Measurements from ENCODE around the gene CRK. TPM values are rescaled to one million over a fixed set of nuclear protein-coding genes. Genes with fewer than 3 reads are reported as not detected.
A peak's percentile ranks its signal among the peaks of the same experiment; 100 is the strongest.
"Not testable (repeated sequence)": the region's sequence is repeated elsewhere in the genome, so short reads cannot be mapped to it uniquely, and the experiment has no call there.

The CRK gene
- total RNA-seq, 1 donor from 2014 or later, result 36.0 TPM

GRCh38 chr17:1402262-1402586 is 53.8 kb downstream of the CRK start:
- intact Hi-C loops (cut with DNase I), result no loop called here
- ATAC-seq (ENCODE audit: poor library complexity) (no peak), DNase-seq (no peak)

DNA sequence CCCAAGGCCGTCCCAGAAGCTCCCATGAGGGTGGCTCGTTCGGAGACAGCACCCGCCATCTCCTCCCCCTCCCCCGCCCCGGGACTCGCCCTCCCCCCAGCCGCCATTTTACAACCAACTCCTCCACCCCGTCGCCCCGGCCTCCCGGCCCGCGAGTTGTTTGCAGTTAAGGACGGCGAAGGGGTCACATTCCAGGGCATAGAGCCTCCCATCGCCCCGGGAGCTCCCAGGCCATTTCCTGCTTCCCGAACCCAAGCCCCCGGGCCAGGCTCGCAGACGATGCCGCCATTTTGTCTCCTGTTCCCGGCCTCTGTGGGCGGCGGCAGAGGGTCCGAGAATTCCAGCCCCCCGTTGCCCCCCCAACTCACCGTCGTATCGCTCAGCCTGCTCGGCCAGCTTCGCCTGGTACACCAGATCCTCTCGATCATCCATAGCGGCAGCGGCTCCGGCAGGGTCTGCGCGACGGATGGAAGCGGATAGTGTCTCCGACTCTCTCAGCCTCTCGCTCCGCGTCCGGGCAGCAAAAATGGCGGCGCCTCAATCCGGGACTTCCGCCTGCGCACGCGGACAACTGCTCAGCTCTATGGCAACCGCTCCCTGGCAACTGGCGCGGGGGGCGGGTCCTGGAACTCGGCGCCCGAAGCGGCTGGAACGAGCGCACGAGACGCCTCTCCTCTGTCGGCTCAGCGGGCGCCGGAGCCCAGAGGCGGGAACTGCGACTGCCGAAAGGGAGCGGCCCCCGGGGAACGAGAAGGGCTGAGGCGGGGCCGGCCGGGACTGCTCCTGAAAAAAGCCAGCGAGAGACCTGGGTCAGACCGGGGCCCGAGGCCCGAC is 56.1 kb downstream of the CRK start, which contains the start of gene YWHAE:
TSS of gene YWHAE (minus strand) at position 544 of the 834 bp plus-strand sequence. CDS start at position 432, 112 bp downstream.
- ATAC-seq (ENCODE audit: poor library complexity), result peak; percentile 98
- intact Hi-C loops (cut with DNase I), result no loop called here
- DNase-seq, result peak; percentile 99

GRCh38 chr17:1398931-1399678 is 56.9 kb downstream of the CRK start:
- no peak for DNase-seq
- intact Hi-C loops (cut with DNase I), result no loop called here
- ATAC-seq (ENCODE audit: poor library complexity), result peak; percentile 51

- DNase-seq, result no peak
- intact Hi-C loops (cut with DNase I), result no loop called here
- no peak for ATAC-seq (ENCODE audit: poor library complexity)
Observed at GRCh38 chr17:1398028-1398427, 58.0 kb downstream of the CRK start.

- intact Hi-C loops (cut with DNase I); DNase-seq: not testable (repeated sequence)
Observed at GRCh38 chr17:1395876-1396665, 60.0 kb downstream of the CRK start.

DNA sequence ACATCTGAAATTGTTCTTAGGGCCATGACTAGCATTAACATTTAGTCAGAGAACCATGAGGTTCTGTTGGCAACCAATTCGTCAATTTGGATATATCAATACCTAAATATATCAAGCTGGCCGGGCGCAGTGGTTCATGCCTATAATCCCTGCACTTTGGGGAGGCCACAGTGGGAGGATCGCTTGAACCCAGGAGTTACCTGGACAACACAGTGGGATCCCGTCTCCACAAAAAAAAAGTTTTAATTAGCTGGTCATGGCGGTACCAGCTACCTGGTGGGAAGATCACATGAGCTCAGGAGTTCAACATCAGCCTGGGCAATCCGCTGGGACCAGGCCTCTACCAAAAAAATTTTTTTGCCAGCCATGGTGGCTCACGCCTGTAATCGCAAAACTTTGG is 64.5 kb downstream of the CRK start:
- DNase-seq, result no peak
- ATAC-seq (ENCODE audit: poor library complexity), result no peak
- intact Hi-C loops (cut with DNase I), result no loop called here

More at GRCh38 chr17:1395876-1396665, 60.0 kb downstream of the CRK start:
- ATAC-seq (ENCODE audit: poor library complexity), result not testable (repeated sequence)

DNA sequence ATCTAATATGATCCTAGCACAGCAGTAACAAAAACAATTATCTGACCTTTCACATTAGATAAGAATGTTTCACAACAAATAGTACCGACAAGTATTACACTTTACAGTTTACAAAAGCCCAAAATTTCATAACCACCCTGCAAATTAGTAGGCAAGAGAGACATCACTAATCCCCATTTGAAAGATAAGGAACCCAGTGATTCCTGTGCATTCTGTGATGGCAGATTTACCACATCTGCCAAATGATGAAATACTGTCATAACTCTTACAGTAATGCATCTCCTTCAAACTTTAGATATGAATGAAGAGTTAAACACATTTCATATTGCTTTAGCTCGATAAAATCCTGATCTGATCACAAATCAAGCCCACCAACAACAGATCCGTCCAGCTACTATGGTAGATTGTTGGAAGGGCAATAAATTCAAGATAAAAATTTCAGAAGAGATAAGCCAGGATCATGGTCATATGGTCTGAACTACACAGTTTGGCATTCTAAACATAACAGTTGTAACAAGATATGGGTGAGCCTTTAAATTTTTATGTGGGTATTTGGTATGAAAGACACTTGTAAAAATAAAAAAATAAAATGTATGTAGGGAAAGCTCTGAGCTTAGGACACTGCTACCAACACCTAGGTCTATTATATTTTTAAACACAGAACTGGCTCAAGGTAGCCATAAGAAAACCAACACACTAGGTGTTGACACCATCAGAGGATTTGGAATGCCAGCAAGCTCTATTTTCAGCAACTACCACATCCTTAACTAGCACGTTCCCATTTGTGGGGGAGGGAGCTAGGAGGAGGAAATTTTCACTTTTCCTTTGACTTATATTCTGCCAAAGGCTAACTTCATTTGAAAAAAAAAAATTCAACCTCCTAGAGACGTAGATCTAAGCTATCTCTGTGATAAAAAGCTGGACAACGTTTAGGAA is 65.3 kb downstream of the CRK start:
- ATAC-seq (ENCODE audit: poor library complexity) (peak; percentile 82), DNase-seq (no peak)
- intact Hi-C loops (cut with DNase I), result no loop called here

GRCh38 chr17:1387490-1388227 is 68.4 kb downstream of the CRK start:
- intact Hi-C loops (cut with DNase I); DNase-seq; ATAC-seq (ENCODE audit: poor library complexity): not testable (repeated sequence)

GRCh38 chr17:1386675-1387190 is 69.3 kb downstream of the CRK start:
- ATAC-seq (ENCODE audit: poor library complexity); intact Hi-C loops (cut with DNase I); DNase-seq: not testable (repeated sequence)

GRCh38 chr17:1386265-1386664 is 69.8 kb downstream of the CRK start:
- ATAC-seq (ENCODE audit: poor library complexity) (no peak), DNase-seq (no peak)
- intact Hi-C loops (cut with DNase I), result no loop called here

DNA sequence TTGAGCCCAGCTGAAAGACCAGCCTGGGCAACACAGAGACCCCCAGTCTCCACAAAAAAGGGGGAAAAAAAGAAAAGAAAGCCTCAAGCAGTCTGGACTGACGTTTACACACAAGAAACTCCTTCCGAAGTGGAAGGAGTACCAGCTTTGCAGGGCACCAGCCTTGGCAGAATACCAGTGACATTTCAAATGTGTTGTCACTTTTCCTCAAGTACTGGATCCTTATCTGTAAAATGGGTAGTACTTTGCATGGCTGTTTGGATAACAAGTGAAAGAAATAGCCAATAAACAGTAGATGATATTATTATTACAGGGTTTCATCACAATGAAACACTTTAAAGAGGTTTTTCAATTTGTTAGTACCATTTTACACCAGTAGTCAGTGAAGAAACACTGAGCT is 70.2 kb downstream of the CRK start:
- intact Hi-C loops (cut with DNase I), result no loop called here
- ATAC-seq (ENCODE audit: poor library complexity), result peak; percentile 18
- no peak for DNase-seq

DNA sequence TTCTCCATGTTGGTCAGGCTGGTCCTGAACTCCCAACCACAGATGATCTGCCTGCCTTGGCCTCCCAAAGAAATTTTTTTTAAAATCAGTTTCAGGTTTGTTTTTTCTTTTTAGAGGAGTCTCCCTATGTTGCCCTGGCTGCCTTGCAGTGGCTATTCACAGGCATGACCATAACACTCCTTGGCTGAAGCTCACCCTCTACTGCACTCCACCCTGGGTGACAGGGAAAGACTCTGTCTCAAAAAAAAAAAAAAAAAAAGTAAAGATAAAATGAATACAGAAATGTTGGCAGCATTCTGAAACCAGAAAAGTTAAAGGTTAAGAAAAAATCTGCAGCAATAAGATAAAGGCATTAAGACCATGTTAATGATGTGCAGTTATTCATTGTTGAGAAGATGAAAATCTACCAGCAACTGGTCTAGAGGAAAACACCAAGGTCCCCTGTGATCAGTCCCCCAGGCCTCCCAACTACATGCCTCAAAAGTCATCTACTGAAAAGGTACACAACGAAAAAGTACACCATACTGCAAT is 71.1 kb downstream of the CRK start:
- intact Hi-C loops (cut with DNase I), result no loop called here
- DNase-seq, result no peak
- ATAC-seq (ENCODE audit: poor library complexity), result peak; percentile 60

- intact Hi-C loops (cut with DNase I), result no loop called here
- no peak for ATAC-seq (ENCODE audit: poor library complexity)
Observed at GRCh38 chr17:1379930-1380313, 76.1 kb downstream of the CRK start.

DNA sequence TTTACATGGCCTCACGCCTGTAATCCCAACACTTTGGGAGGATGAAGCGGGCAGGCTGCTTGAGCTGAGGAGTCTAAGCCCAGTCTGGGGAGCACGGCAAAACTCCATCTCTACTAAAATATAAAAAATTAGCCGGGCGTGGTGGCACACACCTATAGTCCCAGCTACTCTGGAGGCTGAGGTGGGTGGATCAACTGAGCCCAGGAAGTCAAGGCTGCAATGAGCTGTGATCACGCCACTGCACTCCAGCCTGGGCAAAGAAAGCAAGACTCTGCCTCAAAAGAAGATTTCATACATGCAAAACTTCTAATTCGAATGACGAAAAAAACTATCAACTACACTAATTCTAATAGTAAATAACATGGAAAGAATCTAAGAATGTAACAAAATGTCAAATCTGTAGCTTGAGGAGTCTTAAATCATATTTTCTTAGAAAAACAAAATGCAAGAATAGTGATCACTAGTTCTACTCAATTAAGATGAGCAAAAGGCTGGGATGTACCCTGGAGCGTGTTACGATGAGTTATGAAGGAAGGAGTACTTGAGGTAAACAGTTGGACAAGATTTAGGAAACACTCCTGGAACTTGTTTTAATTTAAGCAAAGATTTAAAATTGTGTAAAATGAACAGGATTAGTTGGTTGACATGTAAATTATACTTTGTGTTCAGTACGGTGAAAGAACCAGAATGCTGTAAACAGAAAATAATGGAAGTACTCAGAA is 76.7 kb downstream of the CRK start:
- ATAC-seq (ENCODE audit: poor library complexity), result peak; percentile 11
- intact Hi-C loops (cut with DNase I), result no loop called here
- no peak for DNase-seq

More at GRCh38 chr17:1379930-1380313, 76.1 kb downstream of the CRK start:
- DNase-seq, result no peak

GRCh38 chr17:1378476-1378860 is 77.6 kb downstream of the CRK start:
- intact Hi-C loops (cut with DNase I), result not testable (repeated sequence)

GRCh38 chr17:1377334-1377733 is 78.7 kb downstream of the CRK start:
- ATAC-seq (ENCODE audit: poor library complexity) (no peak), DNase-seq (no peak)
- intact Hi-C loops (cut with DNase I), result no loop called here

More at GRCh38 chr17:1378476-1378860, 77.6 kb downstream of the CRK start:
- not testable (repeated sequence) for ATAC-seq (ENCODE audit: poor library complexity); DNase-seq

All from Right ventricle myocardium superior (tissue), 1 donor.